ENCODE data around the gene FHIT.

FHIT gene

DNA sequence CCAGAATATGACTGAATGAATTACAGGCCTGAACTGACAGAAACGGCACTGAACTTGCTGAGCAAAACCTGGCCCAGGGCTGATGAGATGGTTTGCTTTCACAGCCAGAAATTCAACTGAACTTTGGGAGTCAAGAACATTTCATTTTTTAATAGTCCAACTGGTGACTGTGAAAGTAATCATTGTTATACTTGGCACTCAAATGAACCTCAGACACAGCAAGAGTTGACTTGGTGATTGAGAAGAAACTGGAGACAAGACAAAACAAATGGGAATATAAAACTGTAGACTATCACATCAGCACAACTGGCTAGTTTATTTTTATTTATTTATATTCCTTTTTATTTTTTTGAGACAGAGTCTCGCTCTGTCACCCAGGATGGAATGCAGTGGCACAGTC lies 1342.6 kb downstream of the FHIT start:
- DNase-seq, result no peak

DNA sequence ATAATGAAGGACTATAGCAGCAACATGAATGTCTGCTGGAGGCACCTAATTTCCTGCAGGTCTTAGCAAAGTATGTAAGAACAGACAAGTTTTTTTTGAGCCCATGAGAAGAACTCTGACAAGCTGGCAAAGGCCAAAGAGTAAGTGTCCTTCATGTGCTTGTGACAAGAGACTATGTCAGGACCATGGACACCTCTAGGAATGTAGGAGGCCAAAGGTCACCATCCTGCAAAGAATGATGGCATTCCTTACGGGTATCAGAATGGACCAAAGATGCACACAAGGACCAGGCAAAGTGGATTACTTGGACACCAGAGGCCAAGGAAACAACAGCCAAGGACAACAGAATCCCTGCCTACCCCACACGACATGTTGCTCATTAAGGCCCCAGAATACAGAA lies 1343.0 kb downstream of the FHIT start:
- no peak for DNase-seq

DNA sequence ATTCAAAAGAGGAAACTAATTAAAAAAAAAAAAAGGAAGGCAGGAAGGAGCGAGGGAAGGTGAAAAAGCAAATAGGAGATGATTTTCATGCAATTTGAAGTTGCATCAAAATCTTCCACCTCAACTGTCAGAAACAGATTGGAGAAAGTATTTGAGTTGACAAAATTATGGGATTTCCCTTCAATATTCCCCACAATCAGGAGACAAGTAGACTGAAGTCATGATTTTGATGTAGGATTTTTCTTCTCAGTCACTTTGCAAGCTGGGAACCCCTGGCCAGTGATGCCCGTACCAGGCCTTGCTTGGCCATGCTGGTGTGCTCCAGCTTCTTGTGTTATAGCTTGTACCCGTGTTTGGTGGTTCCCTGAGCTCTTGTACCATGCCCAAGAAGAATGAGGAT lies 1347.0 kb downstream of the FHIT start:
- no peak for DNase-seq

DNA sequence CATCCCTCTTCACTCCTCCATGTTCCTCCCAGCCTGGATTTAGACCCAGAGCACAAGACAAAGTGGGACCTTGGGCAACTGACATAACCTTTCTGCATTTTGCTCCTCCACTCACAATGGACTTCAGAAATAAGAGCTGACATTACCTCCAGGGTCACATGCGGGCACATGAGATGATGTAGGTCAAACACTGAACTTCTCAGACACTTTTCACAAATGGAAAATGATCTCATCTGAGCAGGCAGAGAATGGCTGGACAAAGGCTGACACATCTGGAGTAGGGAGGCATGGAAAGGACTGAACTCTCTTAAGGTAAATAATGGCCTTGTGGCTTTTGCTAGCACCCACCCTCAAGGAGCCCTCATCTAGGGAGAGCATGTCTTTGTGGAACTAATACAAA lies 1352.2 kb downstream of the FHIT start:
- DNase-seq, result no peak

DNA sequence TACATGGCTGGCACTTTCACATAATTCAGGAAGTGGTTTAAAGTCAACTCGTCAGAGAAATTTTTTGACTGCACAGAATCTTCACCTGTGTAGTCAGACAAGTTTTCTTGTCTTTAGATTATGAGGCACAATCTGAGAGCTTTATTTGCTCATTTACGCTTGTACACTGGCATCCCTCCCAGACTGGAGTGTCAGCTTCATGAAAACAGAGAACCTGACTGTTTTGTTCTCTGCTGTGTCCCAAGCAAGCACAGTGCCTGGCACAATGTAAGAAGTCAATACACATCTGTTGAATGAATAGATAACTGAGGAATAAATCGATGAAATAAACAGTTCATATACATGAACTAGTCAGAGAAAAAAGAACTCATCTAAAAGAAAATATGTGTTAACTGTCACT lies 1355.3 kb downstream of the FHIT start:
- DNase-seq, result no peak

DNA sequence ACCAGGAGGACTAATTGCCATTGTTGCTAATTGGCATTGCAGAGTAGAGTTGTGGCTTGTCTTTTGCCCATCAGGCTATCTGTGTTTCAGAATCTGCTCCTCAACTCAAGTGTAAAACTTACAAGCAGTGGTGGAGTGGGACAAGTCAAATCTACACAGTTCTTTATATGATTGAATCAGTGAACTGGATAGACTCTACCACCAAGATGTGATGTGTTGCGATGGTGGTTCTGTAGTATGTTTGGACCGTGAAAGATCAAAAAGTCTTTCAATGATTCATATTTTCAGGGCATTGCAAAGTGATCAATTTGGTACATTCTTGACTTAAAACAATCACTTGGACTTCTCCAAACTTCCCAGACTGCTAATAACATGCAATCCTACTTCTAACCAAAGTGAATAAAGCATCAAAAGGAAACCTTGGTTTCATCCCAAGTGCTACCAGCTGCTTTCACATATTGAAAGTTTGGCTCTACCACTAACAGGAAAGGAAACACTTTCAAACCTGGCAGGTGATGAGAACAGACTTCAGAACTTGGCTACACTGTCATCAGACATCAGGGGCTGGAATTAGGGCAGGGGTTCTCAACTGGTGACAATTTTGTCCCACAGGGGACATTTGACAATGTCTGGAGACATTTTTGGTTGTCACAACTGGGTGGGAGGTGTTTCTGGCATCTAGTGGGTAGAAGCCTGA lies 1356.7 kb downstream of the FHIT start:
- no peak for DNase-seq

DNA sequence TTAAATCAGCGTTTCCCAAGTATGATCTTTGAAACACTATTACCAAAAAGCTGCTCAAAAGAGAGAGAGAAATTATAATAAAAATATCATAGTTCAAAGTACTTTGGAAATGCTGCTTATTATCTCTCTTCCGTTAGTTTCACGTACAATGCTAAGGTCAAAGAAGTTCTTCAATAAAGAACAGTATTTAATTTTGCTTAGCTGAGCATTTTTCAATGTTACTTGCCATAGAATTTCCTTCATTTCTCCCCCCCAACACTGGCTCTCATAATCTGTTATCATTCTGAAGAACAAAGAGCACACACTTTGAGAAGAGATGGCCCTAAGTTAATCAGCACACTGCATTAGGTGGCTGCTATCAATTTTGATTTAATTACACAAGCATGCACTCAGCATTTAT lies 1360.6 kb downstream of the FHIT start:
- DNase-seq, result no peak

DNA sequence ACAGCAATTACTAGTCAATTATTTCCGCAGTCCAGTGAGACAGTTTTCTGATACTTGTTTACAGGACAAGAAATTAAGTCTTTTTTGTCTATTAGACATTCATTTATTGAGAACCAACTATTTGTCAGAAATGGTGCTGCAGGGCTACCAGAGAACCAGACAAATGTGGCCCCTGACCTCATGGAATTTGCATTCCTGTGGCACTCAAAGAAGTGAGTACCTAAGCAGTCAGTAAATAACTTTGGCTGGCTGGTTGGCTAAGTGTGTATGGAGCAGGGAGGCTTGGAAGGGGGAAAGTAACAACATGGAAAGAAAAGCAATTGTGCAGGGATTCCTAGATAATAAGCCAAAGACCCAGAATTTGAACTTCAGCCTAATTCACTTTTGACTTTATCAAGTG lies 1364.5 kb downstream of the FHIT start:
- no peak for DNase-seq

DNA sequence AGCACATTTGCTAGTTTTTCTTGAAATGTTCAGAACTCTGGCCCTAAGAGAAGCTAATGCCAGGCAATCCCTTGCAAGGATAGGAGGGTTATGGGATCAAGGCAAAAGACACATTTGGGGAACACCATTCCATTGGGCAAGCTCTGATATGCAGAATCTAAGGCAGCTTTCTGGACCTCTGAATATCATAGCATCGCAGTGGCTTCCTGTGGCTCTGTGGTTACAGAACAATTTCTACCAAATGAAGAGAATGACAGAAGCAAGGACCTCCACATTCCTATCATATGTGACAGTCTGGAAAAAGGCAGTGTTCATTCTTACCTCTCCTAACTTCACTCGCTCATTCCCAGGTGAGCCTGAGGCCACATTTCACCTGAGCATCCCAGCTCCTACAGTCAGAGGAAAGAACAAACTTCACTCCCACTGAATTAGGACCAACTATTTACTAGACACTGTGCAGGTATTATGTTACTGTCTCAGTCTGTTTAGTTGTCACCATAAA lies 1365.3 kb downstream of the FHIT start:
- no peak for DNase-seq

DNA sequence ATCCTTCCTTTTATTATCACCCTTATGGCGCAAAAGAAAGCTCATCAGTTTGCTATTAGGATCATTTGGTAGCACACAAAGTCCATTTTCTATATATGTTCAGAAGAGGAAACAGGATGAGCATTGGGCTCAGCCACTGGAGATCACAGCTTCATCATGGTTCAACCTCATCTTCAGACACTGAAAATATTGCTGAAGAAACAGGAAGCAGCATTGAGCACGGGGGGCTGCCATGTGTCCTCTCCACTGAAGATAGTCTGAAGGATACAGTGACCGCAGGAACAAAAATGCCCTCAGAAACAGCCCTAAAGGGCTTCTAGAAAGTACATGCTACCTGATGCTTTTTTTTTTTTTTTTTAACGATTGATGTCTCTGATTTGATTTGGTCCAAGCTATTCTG lies 1366.2 kb downstream of the FHIT start:
- DNase-seq, result peak in 5 of 14 donors; percentile 8 to 33 (median 18)

DNA sequence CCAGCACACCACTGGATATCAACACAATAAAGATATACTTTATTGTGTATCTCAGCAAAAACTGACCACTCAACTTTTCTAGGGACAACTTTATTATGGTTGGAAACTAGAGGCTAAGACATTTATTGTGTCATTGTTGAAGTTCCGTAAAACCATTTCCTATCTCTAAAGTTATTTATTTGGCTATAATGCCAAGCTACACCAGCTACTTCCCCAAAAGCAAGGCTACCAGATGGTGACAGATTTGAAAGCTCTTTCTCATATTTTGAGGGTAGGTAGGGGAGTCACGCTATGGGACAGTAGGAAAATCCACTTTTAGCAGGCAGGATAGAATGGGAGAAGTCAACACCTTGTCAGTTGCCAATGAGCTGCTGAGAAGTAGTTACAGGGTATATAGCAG lies 1366.8 kb downstream of the FHIT start:
- DNase-seq, result no peak

DNA sequence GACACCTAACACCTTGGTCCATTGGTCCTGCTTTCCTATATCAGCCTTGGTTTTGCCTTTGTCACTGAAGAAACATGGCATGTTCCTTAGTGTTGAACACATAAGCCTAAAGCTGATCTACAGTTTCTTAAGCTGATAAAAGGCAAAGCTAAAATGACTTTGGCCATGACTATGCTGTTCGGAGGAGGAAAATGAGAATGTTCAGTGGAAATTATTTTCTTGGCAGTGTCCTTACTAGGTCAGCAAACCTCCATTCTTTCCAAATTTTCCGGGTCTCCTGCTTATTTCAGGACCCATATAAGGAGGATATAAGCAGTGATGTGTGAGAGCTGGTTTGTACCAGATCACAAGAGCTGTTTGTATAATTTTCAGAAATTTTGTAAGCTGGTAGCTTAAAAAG lies 1368.5 kb downstream of the FHIT start:
- no peak for DNase-seq

DNA sequence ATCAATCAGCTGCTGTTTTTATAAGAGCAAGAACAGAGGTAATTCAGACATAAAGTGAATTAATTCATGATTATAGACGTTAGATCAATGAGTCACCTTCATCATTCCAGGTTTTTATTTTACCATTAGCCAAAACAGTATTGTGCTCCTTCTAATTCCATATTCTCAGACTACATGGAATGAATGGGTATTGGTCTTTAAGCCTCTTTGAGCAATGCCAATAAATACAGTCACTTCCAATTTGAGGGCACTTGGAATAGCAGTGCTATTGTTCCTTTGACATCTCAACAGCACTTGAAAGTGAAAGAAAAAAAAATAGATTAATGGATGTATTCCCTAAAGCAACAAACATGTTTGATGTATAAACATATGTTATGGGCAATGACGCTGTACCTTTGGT lies 1370.5 kb downstream of the FHIT start:
- DNase-seq, result no peak

DNA sequence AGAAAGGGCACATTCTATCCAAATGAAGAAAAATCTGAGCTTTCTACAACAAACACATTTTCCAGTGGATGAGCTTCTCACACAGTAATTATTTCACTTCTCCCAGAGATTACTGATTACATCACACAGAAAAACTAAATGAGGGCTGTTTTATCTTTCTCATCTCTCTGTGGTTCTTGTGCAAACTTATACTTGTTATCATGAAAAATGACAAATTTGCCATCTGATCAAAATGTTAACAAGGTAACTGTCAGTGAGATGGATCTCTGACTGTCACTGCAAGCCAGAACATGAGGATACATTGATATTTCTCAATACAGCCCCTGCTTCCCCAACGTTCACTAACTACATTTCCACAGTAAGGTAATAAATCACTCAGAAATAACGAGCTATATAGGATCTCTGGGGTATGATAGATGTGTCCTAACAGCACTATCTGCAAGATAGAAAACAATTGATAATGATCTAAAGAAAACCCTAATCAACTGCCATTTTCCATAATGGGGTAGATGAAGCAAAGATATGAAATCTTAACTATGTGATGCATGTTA lies 1372.1 kb downstream of the FHIT start:
- DNase-seq, result no peak

DNA sequence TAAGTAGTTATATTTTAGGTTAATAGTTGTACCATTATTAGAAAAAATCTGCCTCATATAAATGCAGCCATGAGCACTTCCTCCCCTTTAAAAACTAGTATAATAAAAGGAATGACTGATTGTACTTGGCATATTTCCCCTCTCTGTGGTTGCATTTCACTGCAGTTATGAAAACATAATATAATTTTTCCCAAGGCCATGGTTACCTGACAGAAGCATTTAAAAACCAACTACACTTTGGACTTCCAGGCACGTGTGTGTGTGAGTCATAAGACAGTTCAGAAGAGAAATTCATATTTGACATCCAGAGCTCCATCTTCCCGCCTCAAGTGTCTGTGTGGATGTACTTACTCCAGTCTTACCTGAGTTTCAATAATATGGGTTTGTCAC lies 1373.2 kb downstream of the FHIT start:
- DNase-seq, result no peak

DNA sequence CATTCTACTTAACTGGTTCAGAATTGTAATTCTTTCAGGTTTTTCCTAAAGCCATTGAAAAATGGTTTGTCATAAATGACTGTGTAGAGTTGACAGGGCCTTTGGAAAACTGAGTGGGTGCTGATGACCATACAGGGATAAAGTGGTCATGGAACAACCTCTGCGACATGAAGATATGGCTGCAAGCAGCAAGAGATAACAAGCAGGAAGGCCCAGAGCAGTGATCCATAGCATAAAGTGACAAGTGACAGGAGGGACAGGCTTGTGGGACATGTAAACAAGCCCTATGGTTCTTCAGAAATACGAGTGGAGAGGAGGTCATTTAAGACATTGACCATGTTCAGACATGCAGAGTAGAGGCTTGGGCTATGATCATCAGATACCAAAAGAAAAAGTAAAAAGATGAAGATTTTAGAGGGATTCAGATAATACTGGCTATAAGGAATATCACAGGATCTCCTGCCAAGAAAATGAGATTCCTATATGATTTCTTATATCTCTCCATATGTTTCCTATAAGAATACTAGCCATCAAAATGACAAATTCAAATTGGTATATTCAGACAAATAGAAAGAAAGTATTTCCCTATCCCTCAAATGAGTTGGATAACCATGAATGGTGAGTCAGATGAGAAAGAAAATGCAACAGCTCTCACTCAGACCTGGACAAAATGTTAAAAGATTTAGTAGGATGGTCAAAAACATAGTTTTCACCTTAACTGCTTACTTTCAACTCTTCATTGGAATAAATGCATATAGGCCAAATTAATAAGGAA lies 1373.8 kb downstream of the FHIT start:
- DNase-seq, result no peak

DNA sequence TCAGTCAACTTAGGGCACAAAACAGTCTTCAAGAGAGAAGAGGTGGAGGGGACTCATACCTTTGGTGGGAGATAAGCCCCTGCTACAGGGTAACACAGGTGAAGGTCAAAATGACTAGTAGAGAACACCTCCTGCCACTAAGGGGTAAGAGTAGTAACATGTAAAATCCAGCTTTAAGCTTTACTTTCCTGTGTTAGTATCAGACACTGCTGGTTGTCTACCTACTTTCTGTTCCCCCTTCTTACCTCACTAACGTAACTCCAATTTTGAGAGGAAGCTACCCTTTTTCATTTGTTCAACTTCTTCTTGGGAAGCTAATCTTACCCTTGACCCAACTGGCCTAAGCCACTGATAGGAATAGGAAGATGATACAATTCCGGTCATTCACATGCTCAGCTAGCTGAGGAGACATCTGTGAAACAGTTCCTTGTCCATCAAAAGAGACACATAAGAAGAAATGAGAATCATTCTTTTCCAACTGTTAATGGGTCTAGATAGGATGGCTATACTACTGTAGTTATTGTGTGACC lies 1374.7 kb downstream of the FHIT start:
- DNase-seq, result peak in 1 of 14 donors; percentile 17

DNA sequence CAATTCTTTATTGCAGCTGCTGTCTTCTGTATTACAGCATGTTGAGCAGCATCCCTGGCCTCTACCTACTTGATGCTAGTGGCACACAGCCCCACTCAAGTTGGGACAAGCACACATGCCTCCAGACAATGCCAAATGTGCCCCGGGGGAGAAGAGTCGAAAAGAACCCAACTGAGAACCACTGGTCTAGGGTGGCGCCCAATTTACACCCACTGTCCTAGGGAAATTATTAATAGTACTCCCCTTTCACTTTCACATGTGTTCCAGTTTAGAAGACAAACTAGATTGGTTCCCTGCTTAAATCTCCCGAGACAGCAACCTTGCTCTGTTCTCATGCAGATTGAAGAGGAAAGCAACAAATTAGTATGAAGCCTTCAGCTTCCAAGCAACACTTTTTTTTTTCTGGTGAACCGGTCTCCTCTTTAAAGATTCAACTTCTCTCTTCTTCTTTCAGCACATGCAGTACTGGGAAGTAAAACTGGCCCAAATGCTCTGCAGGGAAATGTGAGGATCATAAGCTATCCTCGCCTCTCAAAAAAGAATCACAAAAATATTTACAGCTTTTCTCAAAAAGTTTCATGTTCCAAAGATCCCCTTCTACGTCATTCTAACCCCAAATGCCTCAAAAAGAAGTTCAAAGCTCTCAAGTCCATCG lies 1377.5 kb downstream of the FHIT start:
- peak in 1 of 14 donors; percentile 4 for DNase-seq

DNA sequence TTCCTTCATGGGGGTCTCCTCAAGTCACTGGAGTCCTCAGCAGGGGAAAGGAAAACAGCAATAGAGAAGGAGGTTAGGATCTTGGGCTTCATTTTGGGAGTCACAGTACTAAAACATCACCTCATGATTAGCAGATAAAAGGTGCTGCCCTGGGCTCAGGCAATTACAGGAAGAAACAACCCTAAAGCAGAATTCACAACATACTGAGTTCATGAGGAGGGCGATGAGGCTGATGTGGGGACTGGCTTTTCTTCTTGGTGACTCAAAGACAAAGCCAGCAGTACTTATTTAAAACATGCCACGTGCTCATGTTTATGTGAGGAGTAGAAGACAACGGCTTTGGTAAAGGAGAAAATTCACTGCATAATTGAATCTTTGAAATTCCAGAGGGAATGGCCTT lies 1379.1 kb downstream of the FHIT start:
- DNase-seq, result no peak

DNA sequence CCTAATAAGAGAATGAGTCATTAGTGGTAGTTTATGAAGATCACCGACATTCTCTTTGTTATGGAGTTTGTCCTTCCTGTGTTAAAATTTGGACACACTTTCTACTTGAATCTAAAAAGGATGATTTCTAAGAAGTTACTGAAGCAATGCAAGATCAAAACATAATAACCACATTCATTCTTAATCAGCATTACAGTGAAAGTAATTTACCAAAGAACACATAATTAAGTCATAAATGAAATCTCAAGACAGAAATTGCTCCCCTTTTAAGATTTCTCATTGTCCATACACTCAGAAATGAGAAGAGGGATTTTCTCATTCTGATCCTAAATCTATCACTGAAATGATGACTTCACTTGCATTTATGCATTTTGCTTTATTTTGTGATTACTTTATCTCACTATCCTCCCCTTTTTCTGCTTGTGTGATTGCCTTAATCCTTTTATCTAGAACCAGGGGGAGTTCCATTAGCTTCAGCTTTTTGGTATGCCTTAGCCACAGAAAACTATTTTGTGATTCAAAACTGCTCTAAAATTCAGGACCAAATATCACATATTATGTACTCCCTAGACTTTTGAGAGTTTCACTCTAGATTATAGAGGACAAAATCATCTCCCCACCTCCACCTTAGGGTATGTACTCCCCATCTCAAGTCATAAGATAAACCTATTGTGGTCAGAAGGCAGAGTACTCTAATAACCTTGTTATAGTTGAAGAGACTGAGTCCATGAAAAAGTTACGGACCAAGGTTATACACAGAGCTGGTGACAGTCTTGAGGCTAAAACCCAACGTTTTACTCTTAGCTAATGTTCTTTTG lies 1383.9 kb downstream of the FHIT start:
- DNase-seq, result no peak

DNA sequence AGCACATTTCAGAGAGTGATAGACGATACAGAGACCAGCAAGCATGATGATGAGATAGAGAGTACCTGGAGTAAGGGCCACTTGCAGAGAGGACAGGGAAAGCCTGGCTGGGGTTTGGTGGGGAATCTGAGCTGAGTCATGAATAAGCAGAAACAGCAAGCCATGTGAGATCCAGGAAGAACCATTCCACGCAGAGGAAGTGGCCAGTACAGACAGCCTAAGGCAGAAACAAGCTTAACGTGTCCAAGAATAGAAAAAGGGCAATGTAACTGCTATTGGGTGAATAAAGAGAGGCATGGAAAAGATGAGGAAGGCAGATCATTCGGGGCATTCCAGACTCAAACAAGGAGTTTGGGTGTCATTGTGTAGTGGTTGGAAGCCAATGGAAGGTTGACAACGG lies 1385.2 kb downstream of the FHIT start:
- DNase-seq, result peak in 2 of 14 donors; percentile 15 to 44

DNA sequence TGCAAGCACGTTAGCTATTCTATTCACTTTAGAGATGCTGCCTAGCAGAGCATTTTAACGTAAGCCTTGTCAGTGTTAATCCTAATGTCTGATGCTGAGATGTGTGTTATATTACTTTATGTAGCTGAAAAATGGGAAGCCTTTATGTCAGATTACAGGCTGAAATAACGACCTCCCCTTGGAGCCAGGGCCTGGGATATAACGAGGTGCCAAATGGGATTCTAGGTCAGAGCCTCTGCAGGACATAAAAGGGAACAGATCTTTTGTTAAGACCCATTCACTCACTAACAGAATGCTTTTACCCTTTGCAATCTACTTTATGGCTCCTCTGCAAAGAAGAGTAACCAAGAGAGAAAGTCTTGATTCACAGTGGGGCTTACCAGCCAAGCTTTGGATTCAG lies 1385.9 kb downstream of the FHIT start:
- no peak for DNase-seq

Measured in C1 segment of cervical spinal cord (tissue), 14 donors.